C4-2B (cell line): ENCODE measurements around the gene PRPSAP2.

ENCODE experiments used
- ZFX ChIP-seq: fragments of 450-650 bp; IDR thresholded peaks from 2 replicates; pipeline ENCODE4 v1.6.1; 2017
- TF ChIP-seq, protein P1 (sequence below): fragments of 450-650 bp; conservative IDR thresholded peaks from 2 replicates; pipeline ENCODE4 v1.5.1; 2017; ENCODE audit warnings: mild to moderate bottlenecking

DNA sequence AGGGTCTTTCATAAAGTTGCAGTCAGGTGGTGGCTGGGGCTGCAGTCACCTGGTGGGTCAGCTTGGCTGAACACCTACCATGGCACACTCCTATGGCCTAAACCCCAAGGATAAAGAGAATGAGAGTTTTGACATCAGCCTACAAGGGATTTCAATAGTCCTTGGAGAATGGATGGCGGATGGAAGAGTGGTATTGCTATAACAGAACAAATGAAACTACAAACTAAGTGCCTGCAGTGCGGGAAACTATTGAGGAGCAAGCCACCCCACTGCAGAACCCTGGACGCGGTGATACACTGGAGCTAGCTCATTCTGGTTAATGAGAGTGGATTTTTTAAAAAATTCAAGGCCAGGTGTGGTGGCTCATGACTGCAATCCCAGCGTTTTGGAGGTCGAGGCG is 3.0 kb upstream of the PRPSAP2 start:
- TF ChIP-seq, protein P1, sequence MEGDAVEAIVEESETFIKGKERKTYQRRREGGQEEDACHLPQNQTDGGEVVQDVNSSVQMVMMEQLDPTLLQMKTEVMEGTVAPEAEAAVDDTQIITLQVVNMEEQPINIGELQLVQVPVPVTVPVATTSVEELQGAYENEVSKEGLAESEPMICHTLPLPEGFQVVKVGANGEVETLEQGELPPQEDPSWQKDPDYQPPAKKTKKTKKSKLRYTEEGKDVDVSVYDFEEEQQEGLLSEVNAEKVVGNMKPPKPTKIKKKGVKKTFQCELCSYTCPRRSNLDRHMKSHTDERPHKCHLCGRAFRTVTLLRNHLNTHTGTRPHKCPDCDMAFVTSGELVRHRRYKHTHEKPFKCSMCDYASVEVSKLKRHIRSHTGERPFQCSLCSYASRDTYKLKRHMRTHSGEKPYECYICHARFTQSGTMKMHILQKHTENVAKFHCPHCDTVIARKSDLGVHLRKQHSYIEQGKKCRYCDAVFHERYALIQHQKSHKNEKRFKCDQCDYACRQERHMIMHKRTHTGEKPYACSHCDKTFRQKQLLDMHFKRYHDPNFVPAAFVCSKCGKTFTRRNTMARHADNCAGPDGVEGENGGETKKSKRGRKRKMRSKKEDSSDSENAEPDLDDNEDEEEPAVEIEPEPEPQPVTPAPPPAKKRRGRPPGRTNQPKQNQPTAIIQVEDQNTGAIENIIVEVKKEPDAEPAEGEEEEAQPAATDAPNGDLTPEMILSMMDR, result no peak
- no peak for TF ChIP-seq ZFX
